Activated naive CD8-positive, alpha-beta T cell treated with anti-CD3 and anti-CD28 coated beads, Interleukin-2, amount 10 ng/mL, durations not matched to agents 7 days and 5 days (primary cell): ENCODE results near the gene STK31. TPM values are rescaled to one million over a fixed set of nuclear protein-coding genes. Genes with fewer than 3 reads are reported as not detected.
"Not testable (repeated sequence)": the region's sequence is repeated elsewhere in the genome, so short reads cannot be mapped to it uniquely, and the experiment has no call there.

Experiments
- ATAC-seq: fragments of 150-1000 bp; cut with Tn5 transposase; one replicate; pipeline ENCODE4 v1.10.0; 2021; ENCODE audit warnings: low read depth, moderate library complexity
- POLR2A ChIA-PET: fragments of 350-600 bp; sonication (Branson Sonifier 250); formaldehyde crosslinking; loops from one replicate; lab custom pipeline; 2021; ENCODE audit warnings: antibody characterized with exemption; lab: Charles Lee
- DNase-seq: peaks from one replicate; pipeline ENCODE4 v3.0.0; 2021
- H3K27ac Mint-ChIP-seq: one replicate; pipeline ENCODE4 v1.8.0; 2022; ENCODE audit warnings: mild to moderate bottlenecking, mixed read lengths
- H3K27me3 Mint-ChIP-seq: one replicate; pipeline ENCODE4 v1.8.0; 2022; ENCODE audit warnings: mild to moderate bottlenecking, moderate library complexity, mixed read lengths
- H3K36me3 Mint-ChIP-seq: one replicate; pipeline ENCODE4 v1.8.0; 2021; ENCODE audit warnings: mild to moderate bottlenecking, mixed read lengths
- H3K4me1 Mint-ChIP-seq: one replicate; pipeline ENCODE4 v1.8.0; 2021; ENCODE audit warnings: mixed read lengths
- H3K4me3 Mint-ChIP-seq: one replicate; pipeline ENCODE4 v1.8.0; 2022; ENCODE audit warnings: mild to moderate bottlenecking, moderate library complexity, mixed read lengths
- H3K9me3 Mint-ChIP-seq: one replicate; pipeline ENCODE4 v1.8.0; 2021; ENCODE audit warnings: mixed read lengths
- total RNA-seq, 2 experiments: library from RNA; stranded (reverse); gene quantifications; one replicate each; pipeline ENCODE4 v1.2.3, GENCODE V29; 2021

Gene STK31
- total RNA-seq, 2 experiments from 2014 or later = 0.48 to 0.80 TPM

GRCh38 chr7:23787272-23787671, 77.3 kb downstream of the STK31 start:
- Mint-ChIP-seq H3K27ac (no peak overlapping the region), H3K36me3 (no peaks in the 10 kb centered on the region), H3K27me3 (no peaks in the 10 kb centered on the region), H3K4me1 (no peaks in the 10 kb centered on the region), H3K9me3 (no peaks in the 10 kb centered on the region), H3K4me3 (no peak overlapping the region)
- POLR2A ChIA-PET = no interaction called here
- no peak for DNase-seq
- no peak for ATAC-seq

DNA sequence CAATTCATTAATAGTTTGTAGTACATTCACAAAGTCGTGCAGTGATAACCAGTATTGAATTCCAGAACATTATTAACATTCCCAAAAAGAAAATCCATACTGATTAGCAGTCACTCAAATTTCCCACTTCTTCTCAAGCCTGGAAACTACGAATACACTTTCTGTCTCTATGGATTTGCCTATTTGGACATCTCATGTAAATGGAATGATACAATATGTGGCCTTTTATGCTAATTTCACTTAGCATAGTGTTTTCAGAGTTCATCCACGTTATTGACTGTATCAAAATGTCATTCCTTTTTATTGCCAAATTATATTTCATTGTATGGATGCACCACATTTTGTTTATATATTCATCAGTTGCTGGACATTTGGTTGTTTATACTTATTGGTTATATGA, 78.8 kb downstream of the STK31 start:
- Mint-ChIP-seq H3K9me3 (no peaks in the 10 kb centered on the region), H3K36me3 (no peaks in the 10 kb centered on the region), H3K27ac (no peak overlapping the region), H3K4me1 (no peaks in the 10 kb centered on the region), H3K27me3 (no peaks in the 10 kb centered on the region), H3K4me3 (no peak overlapping the region)
- POLR2A ChIA-PET = no interaction called here
- no peak for DNase-seq
- ATAC-seq = no peak

- H3K4me3 Mint-ChIP-seq = no peak overlapping the region
- POLR2A ChIA-PET = no interaction called here
- H3K36me3 Mint-ChIP-seq = no peaks in the 10 kb centered on the region
- no peak overlapping the region for H3K27ac Mint-ChIP-seq
- no peaks in the 10 kb centered on the region for H3K27me3 Mint-ChIP-seq
- H3K9me3 Mint-ChIP-seq = peaks cover 9% of the 10 kb centered on the region
- ATAC-seq = no peak
- no peak for DNase-seq
- no peaks in the 10 kb centered on the region for H3K4me1 Mint-ChIP-seq
Measured at GRCh38 chr7:23791721-23792120, 81.7 kb downstream of the STK31 start.

- no peaks in the 10 kb centered on the region for H3K36me3 Mint-ChIP-seq
Measured at GRCh38 chr7:23802720-23803397, 92.8 kb downstream of the STK31 start.

GRCh38 chr7:23804707-23805106, 94.7 kb downstream of the STK31 start:
- no peaks in the 10 kb centered on the region for H3K4me1 Mint-ChIP-seq
- ATAC-seq = no peak

More at GRCh38 chr7:23802720-23803397, 92.8 kb downstream of the STK31 start:
- no peak overlapping the region for H3K4me3 Mint-ChIP-seq
- POLR2A ChIA-PET = no interaction called here
- DNase-seq = no peak
- H3K27ac Mint-ChIP-seq = no peak overlapping the region
- H3K9me3 Mint-ChIP-seq = no peaks in the 10 kb centered on the region
- no peak for ATAC-seq
- no peaks in the 10 kb centered on the region for H3K27me3 Mint-ChIP-seq
- no peaks in the 10 kb centered on the region for H3K4me1 Mint-ChIP-seq

GRCh38 chr7:23808421-23808820, 98.4 kb downstream of the STK31 start:
- POLR2A ChIA-PET = no interaction called here
- no peak overlapping the region for H3K27ac Mint-ChIP-seq
- H3K27me3 Mint-ChIP-seq = peaks cover 4% of the 10 kb centered on the region
- DNase-seq = no peak
- ATAC-seq = no peak
- H3K9me3 Mint-ChIP-seq = peaks cover 5% of the 10 kb centered on the region
- no peak overlapping the region for H3K4me3 Mint-ChIP-seq
- H3K4me1 Mint-ChIP-seq = no peaks in the 10 kb centered on the region
- H3K36me3 Mint-ChIP-seq = peaks cover 1% of the 10 kb centered on the region

More at GRCh38 chr7:23804707-23805106, 94.7 kb downstream of the STK31 start:
- Mint-ChIP-seq H3K27ac (no peak overlapping the region), H3K27me3 (no peaks in the 10 kb centered on the region), H3K36me3 (no peaks in the 10 kb centered on the region), H3K9me3 (no peaks in the 10 kb centered on the region), H3K4me3 (no peak overlapping the region)
- no peak for DNase-seq
- POLR2A ChIA-PET = interaction anchor here (0.7 kb wide), 1 partner anchor 125 kb away, joined by 3 read pairs; no protein-coding TSS in a partner anchor

- Mint-ChIP-seq H3K4me1 (no peaks in the 10 kb centered on the region), H3K36me3 (peaks cover 1% of the 10 kb centered on the region), H3K27me3 (peaks cover 4% of the 10 kb centered on the region), H3K4me3 (no peak overlapping the region), H3K27ac (no peak overlapping the region), H3K9me3 (peaks cover 5% of the 10 kb centered on the region)
- ATAC-seq = no peak
- POLR2A ChIA-PET = no interaction called here
- no peak for DNase-seq
Measured at GRCh38 chr7:23810099-23810498, 100.1 kb downstream of the STK31 start.

DNA sequence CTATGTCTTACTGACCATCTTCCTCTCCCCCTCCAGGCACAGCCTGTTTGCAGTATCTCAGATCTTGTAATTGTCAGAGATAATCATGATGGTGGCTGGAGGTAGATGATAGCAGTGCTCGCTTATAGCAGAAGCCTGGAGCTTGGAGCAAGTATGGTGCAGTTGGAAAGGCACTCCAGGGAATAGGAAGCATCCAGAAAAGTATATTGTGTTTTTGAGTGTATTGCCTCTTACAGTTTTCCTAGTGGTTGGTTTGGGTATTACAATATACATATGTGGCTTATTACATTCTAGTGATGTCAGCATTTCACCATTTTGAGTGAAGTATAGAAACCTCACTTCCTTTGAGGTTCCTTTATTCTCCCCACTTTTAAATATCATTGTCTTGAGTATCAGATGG, 101.5 kb downstream of the STK31 start:
- peaks cover 1% of the 10 kb centered on the region for H3K36me3 Mint-ChIP-seq
- DNase-seq (no peak), ATAC-seq (no peak)
- no peak overlapping the region for H3K27ac Mint-ChIP-seq
- no peaks in the 10 kb centered on the region for H3K4me1 Mint-ChIP-seq
- H3K4me3 Mint-ChIP-seq = no peak overlapping the region
- H3K9me3 Mint-ChIP-seq = peaks cover 5% of the 10 kb centered on the region
- POLR2A ChIA-PET = no interaction called here
- H3K27me3 Mint-ChIP-seq = peaks cover 4% of the 10 kb centered on the region

- H3K36me3 Mint-ChIP-seq, H3K4me1 Mint-ChIP-seq, DNase-seq, POLR2A ChIA-PET, H3K27me3 Mint-ChIP-seq, H3K4me3 Mint-ChIP-seq, H3K27ac Mint-ChIP-seq, ATAC-seq: not testable (repeated sequence)
- peaks cover 14% of the 10 kb centered on the region for H3K9me3 Mint-ChIP-seq
Measured at GRCh38 chr7:23828125-23828524, 118.1 kb downstream of the STK31 start.

DNA sequence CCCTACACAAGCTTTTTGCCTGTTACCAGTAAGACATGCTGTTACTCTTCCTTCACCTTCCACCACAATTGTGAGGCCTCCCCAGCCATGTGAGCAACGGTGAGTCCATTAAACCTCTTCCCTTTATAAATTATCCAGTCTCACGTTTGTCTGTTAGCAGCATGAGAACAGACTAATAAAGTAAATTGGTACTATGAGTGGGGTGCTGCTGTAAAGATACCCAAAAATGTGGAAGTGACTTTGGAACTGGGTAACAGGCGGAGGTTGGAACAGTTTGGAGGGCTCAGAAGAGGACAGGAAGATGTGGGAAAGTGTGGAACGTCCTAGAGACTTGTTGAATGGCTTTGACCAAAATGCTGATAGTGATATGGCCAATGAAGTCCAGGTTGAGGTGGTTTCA, 122.7 kb downstream of the STK31 start:
- H3K27ac Mint-ChIP-seq, H3K4me3 Mint-ChIP-seq, DNase-seq, ATAC-seq, H3K27me3 Mint-ChIP-seq, H3K4me1 Mint-ChIP-seq, H3K36me3 Mint-ChIP-seq, POLR2A ChIA-PET: not testable (repeated sequence)
- peaks cover 25% of the 10 kb centered on the region for H3K9me3 Mint-ChIP-seq

GRCh38 chr7:23833405-23833804, 123.4 kb downstream of the STK31 start:
- no peak for ATAC-seq
- POLR2A ChIA-PET = no interaction called here
- H3K9me3 Mint-ChIP-seq = peaks cover 25% of the 10 kb centered on the region
- H3K4me1 Mint-ChIP-seq = no peaks in the 10 kb centered on the region
- no peak overlapping the region for H3K27ac Mint-ChIP-seq
- no peak for DNase-seq
- no peaks in the 10 kb centered on the region for H3K36me3 Mint-ChIP-seq
- no peak overlapping the region for H3K4me3 Mint-ChIP-seq
- H3K27me3 Mint-ChIP-seq = peaks cover 3% of the 10 kb centered on the region

- H3K4me1 Mint-ChIP-seq, H3K27me3 Mint-ChIP-seq, POLR2A ChIA-PET, H3K27ac Mint-ChIP-seq, DNase-seq, ATAC-seq, H3K36me3 Mint-ChIP-seq, H3K4me3 Mint-ChIP-seq: not testable (repeated sequence)
- peaks cover 12% of the 10 kb centered on the region for H3K9me3 Mint-ChIP-seq
Measured at GRCh38 chr7:23844837-23845236, 134.8 kb downstream of the STK31 start.

- no peak overlapping the region for H3K4me3 Mint-ChIP-seq
- peaks cover 3% of the 10 kb centered on the region for H3K27me3 Mint-ChIP-seq
- no peak for DNase-seq
- H3K9me3 Mint-ChIP-seq = peaks cover 8% of the 10 kb centered on the region
- no peaks in the 10 kb centered on the region for H3K4me1 Mint-ChIP-seq
- ATAC-seq = no peak
- no peak overlapping the region for H3K27ac Mint-ChIP-seq
- H3K36me3 Mint-ChIP-seq = no peaks in the 10 kb centered on the region
- POLR2A ChIA-PET = no interaction called here
Measured at GRCh38 chr7:23852135-23852534, 142.1 kb downstream of the STK31 start.

DNA sequence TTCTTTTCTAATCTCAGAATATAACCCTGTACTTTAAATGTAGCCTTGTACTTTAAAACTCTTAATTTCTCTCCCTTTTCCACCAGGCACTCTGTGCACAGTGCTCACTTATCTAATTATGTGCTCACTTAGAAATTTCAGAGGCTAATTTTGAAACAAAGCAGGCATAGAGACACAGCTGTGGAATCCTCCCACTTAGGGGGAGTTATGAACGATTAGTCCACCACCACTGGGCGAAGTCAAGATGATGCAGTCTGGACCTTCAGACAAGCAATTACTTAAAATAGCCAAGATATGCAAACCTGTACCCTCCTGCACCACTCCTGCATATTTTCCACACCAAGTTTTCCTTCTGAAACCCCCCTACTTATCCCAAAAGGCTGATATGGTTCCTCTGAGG, 143.0 kb downstream of the STK31 start:
- DNase-seq (no peak), ATAC-seq (no peak)
- POLR2A ChIA-PET = no interaction called here
- Mint-ChIP-seq H3K36me3 (no peaks in the 10 kb centered on the region), H3K4me3 (no peak overlapping the region), H3K4me1 (no peaks in the 10 kb centered on the region), H3K27me3 (peaks cover 3% of the 10 kb centered on the region), H3K27ac (no peak overlapping the region), H3K9me3 (peaks cover 6% of the 10 kb centered on the region)
